Mesenchymal stem cell (in vitro differentiated cells and primary cell): ENCODE results near the gene STKLD1.

Experiments used
- DNase-seq: peaks from one replicate; pipeline ENCODE4 v3.0.0-alpha.2; 2013
- H2AFZ ChIP-seq: one replicate; pipeline ENCODE4 v1.6.1; 2013; ENCODE audit warnings: low read depth, mild to moderate bottlenecking, control low read depth, inconsistent platforms, low read length, moderate library complexity
- H2AK5ac ChIP-seq: 2 replicates; pipeline ENCODE4 v1.6.1; 2013; ENCODE audit warnings: low read length, moderate library complexity, mild to moderate bottlenecking, inconsistent platforms; ENCODE audit not compliant: severe bottlenecking
- H2BK120ac ChIP-seq: one replicate; pipeline ENCODE4 v1.6.1; 2013; ENCODE audit warnings: low read depth, mild to moderate bottlenecking, inconsistent platforms, low read length, moderate library complexity
- H2BK12ac ChIP-seq, 2 experiments: one replicate each; pipeline ENCODE4 v1.6.1; 2013; ENCODE audit warnings: inconsistent platforms in 2 of 2, low read length in 2 of 2, mild to moderate bottlenecking in 2 of 2, moderate library complexity in 2 of 2, control low read depth in 1 of 2
- H2BK15ac ChIP-seq: one replicate; pipeline ENCODE4 v1.6.1; 2013; ENCODE audit warnings: mild to moderate bottlenecking, low read depth, inconsistent platforms; ENCODE audit not compliant: poor library complexity, severe bottlenecking
- H2BK5ac ChIP-seq: 2 replicates; pipeline ENCODE4 v1.6.1; 2013; ENCODE audit warnings: low read depth, mild to moderate bottlenecking, low read length, control low read depth, inconsistent platforms; ENCODE audit not compliant: poor library complexity, severe bottlenecking
- H3K14ac ChIP-seq, 2 experiments: one replicate each; pipeline ENCODE4 v1.6.1; 2013; ENCODE audit warnings: inconsistent platforms in 2 of 2, low read length in 2 of 2, control low read depth in 1 of 2, mild to moderate bottlenecking in 1 of 2, moderate library complexity in 1 of 2
- H3K18ac ChIP-seq, 2 experiments: one replicate each; pipeline ENCODE4 v1.6.1; 2013; ENCODE audit warnings: inconsistent platforms in 2 of 2, low read length in 2 of 2, control low read depth in 1 of 2, low read depth in 1 of 2, mild to moderate bottlenecking in 1 of 2
- H3K23ac ChIP-seq, 2 experiments: one replicate each; pipeline ENCODE4 v1.6.1; 2013; ENCODE audit warnings: inconsistent platforms in 2 of 2, low read length in 2 of 2, mild to moderate bottlenecking in 2 of 2, moderate library complexity in 2 of 2, control low read depth in 1 of 2
- H3K27ac ChIP-seq: 2 replicates; pipeline ENCODE4 v1.5.1; 2013; ENCODE audit warnings: mild to moderate bottlenecking, moderate library complexity, low read length, control low read depth, inconsistent platforms; ENCODE audit not compliant: poor library complexity, severe bottlenecking
- H3K27me3 ChIP-seq, 2 experiments: 2 replicates each; pipeline versions ENCODE4 v1.6.1 to v1.7.0; 2013; ENCODE audit warnings: low read length in 2 of 2, mild to moderate bottlenecking in 2 of 2, moderate library complexity in 2 of 2, control low read depth in 1 of 2, inconsistent platforms in 1 of 2; ENCODE audit not compliant: control insufficient read depth in 1 of 2, insufficient read depth in 1 of 2
- H3K36me3 ChIP-seq, 2 experiments: 2 replicates each; pipeline versions ENCODE4 v1.6.1 to v1.7.0; 2013; ENCODE audit warnings: low read length in 2 of 2, control low read depth in 1 of 2, inconsistent platforms in 1 of 2, low read depth in 1 of 2, mild to moderate bottlenecking in 1 of 2; ENCODE audit not compliant: insufficient read depth in 2 of 2, control insufficient read depth in 1 of 2
- H3K4ac ChIP-seq, 2 experiments: one replicate each; pipeline ENCODE4 v1.6.1; 2013; ENCODE audit warnings: inconsistent platforms in 2 of 2, low read length in 2 of 2, mild to moderate bottlenecking in 2 of 2, moderate library complexity in 2 of 2, control low read depth in 1 of 2, low read depth in 1 of 2
- H3K4me1 ChIP-seq: 2 replicates; pipeline ENCODE4 v1.6.1; 2013; ENCODE audit warnings: low read depth, low read length, control low read depth; ENCODE audit not compliant: control insufficient read depth, insufficient read depth
- H3K4me2 ChIP-seq: 2 replicates; pipeline ENCODE4 v1.6.1; 2013; ENCODE audit warnings: low read length, mild to moderate bottlenecking, inconsistent platforms; ENCODE audit not compliant: poor library complexity, severe bottlenecking
- H3K4me3 ChIP-seq, 2 experiments: 2 replicates each; pipeline versions ENCODE4 v1.5.1 to v1.7.0; 2013; ENCODE audit warnings: low read length in 2 of 2, mild to moderate bottlenecking in 2 of 2, control low read depth in 1 of 2, low read depth in 1 of 2; ENCODE audit not compliant: insufficient read depth in 1 of 2
- H3K79me1 ChIP-seq: replicated peaks from 2 replicates; pipeline ENCODE4 v1.6.1; 2013; ENCODE audit warnings: mild to moderate bottlenecking, control low read depth, low read length, inconsistent platforms; ENCODE audit not compliant: poor library complexity, severe bottlenecking
- H3K9ac ChIP-seq: 2 replicates; pipeline ENCODE4 v1.7.0; 2013; ENCODE audit warnings: mild to moderate bottlenecking, low read length, moderate library complexity
- H3K9me3 ChIP-seq: 2 replicates; pipeline ENCODE4 v1.7.0; 2013; ENCODE audit warnings: mild to moderate bottlenecking, low read length; ENCODE audit not compliant: control insufficient read depth
- H4K8ac ChIP-seq: one replicate; pipeline ENCODE4 v1.6.1; 2013; ENCODE audit warnings: inconsistent platforms, mild to moderate bottlenecking, low read length, moderate library complexity
- H4K91ac ChIP-seq: one replicate; pipeline ENCODE4 v1.6.1; 2013; ENCODE audit warnings: mild to moderate bottlenecking, low read length, inconsistent platforms
- WGBS: methylation state at CpG from one replicate; pipeline ENCODE4 v1.1.7; 2013; ENCODE audit warnings: mixed read lengths; 5-methylcytosine and 5-hydroxymethylcytosine counted together

STKLD1 gene

GRCh38 chr9:133393399-133393798 lies 17.2 kb downstream of the STKLD1 start:
- Histone ChIP-seq H3K23ac (no peak overlapping the region), H3K4me3 (no peak overlapping the region), H3K9me3 (no peaks in the 10 kb centered on the region), H3K27me3 (peaks cover 39 to 59% of the 10 kb centered on the region in 2 experiments), H3K79me1 (no peaks in the 10 kb centered on the region), H3K4me1 (no peaks in the 10 kb centered on the region), H3K27ac (no peak overlapping the region), H4K91ac (no peak overlapping the region), H2AK5ac (no peak overlapping the region), H3K4ac (no peak overlapping the region), H3K9ac (no peak overlapping the region), H2AFZ (no peak overlapping the region), H4K8ac (no peak overlapping the region), H2BK120ac (no peak overlapping the region), H3K4me2 (no peak overlapping the region), H2BK15ac (no peak overlapping the region), H3K14ac (no peak overlapping the region), H3K18ac (no peak overlapping the region), H2BK12ac (no peak overlapping the region), H3K36me3 (no peaks in the 10 kb centered on the region), H2BK5ac (no peak overlapping the region)
- DNase-seq: no peak
- 85% methylated on average over 3 of the region's 3 CpGs for WGBS

DNA sequence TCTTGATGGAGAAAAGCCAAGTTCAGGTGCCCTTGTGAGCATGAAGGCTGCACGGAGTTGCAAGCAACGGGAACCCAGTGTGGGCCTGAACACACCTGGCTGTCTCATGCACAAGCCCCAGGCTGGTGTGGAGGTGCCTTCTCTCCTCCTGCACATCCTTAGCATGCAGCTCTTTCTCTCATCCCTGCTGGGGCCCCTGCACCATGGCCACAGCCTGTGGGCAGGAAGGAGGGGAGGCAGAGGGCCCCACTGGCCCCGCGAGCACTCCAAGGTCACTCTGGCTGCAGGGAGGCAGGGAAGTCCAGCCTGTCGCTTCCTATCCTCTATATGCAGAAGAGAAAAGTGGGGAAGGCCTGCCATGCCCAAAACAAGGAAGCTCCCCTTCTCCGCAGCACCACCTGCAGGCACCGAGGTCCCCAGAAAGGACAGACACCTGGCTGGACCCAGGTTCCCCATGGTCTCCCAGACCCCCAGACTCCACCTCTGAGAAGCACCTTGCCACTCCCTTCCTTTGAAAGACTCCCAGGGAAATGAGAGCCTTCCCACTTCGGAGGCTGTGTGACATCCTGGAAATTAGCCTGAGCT lies 18.6 kb downstream of the STKLD1 start:
- H3K79me1 ChIP-seq: no peaks in the 10 kb centered on the region

GRCh38 chr9:133396952-133397351 lies 20.8 kb downstream of the STKLD1 start:
- no peak overlapping the region for H3K27ac ChIP-seq
- no peak overlapping the region for H2BK120ac ChIP-seq
- H3K4me3 ChIP-seq: no peak overlapping the region
- H3K27me3 ChIP-seq: peaks cover 39 to 50% of the 10 kb centered on the region in 2 experiments
- DNase-seq: peak; percentile 33
- WGBS: 31% methylated on average over 14 of the region's 14 CpGs
- H3K9me3 ChIP-seq: no peaks in the 10 kb centered on the region
- H3K4me1 ChIP-seq: no peaks in the 10 kb centered on the region
- H2AFZ ChIP-seq: no peak overlapping the region
- H2BK5ac ChIP-seq: no peak overlapping the region
- no peak overlapping the region for H3K18ac ChIP-seq
- no peak overlapping the region for H3K23ac ChIP-seq
- H3K79me1 ChIP-seq: no peaks in the 10 kb centered on the region
- H3K4me2 ChIP-seq: no peak overlapping the region
- no peak overlapping the region for H4K8ac ChIP-seq
- no peak overlapping the region for H4K91ac ChIP-seq
- peaks cover 0 to 17% of the 10 kb centered on the region in 2 experiments for H3K36me3 ChIP-seq
- H2BK12ac ChIP-seq: no peak overlapping the region
- no peak overlapping the region for H2BK15ac ChIP-seq
- H2AK5ac ChIP-seq: no peak overlapping the region
- H3K9ac ChIP-seq: no peak overlapping the region
- no peak overlapping the region for H3K14ac ChIP-seq
- H3K4ac ChIP-seq: no peak overlapping the region

More for the DNA sequence above, 18.6 kb downstream of the STKLD1 start:
- Histone ChIP-seq H3K36me3 (peaks cover 0 to under 1% of the 10 kb centered on the region in 2 experiments), H3K4ac (no peak overlapping the region), H3K9me3 (no peaks in the 10 kb centered on the region), H2BK15ac (no peak overlapping the region), H3K14ac (no peak overlapping the region), H2AFZ (no peak overlapping the region), H3K18ac (no peak overlapping the region), H3K23ac (no peak overlapping the region), H3K4me3 (no peak overlapping the region), H3K27ac (no peak overlapping the region), H3K9ac (no peak overlapping the region), H3K27me3 (peaks cover 39 to 59% of the 10 kb centered on the region in 2 experiments), H2BK12ac (no peak overlapping the region), H2BK120ac (no peak overlapping the region), H4K91ac (no peak overlapping the region), H2AK5ac (no peak overlapping the region), H3K4me1 (no peaks in the 10 kb centered on the region), H2BK5ac (no peak overlapping the region), H4K8ac (no peak overlapping the region), H3K4me2 (no peak overlapping the region)
- 56% methylated on average over 8 of the region's 8 CpGs for WGBS
- DNase-seq: no peak

- Histone ChIP-seq H2BK15ac (no peak overlapping the region), H3K18ac (no peak overlapping the region)
- WGBS: 84% methylated on average over 6 of the region's 6 CpGs
These were observed 21.2 kb downstream of the STKLD1 start for GRCh38 chr9:133397370-133397769.

More at GRCh38 chr9:133397370-133397769, 21.2 kb downstream of the STKLD1 start:
- H2AFZ ChIP-seq: no peak overlapping the region
- no peak overlapping the region for H3K4me3 ChIP-seq
- no peak overlapping the region for H3K9ac ChIP-seq
- H3K27me3 ChIP-seq: peaks cover 39 to 50% of the 10 kb centered on the region in 2 experiments
- peaks cover 4 to 21% of the 10 kb centered on the region in 2 experiments for H3K36me3 ChIP-seq
- no peak overlapping the region for H2BK12ac ChIP-seq
- H3K9me3 ChIP-seq: no peaks in the 10 kb centered on the region
- H4K91ac ChIP-seq: no peak overlapping the region
- H4K8ac ChIP-seq: no peak overlapping the region
- H2BK120ac ChIP-seq: no peak overlapping the region
- no peak overlapping the region for H3K4ac ChIP-seq
- H3K27ac ChIP-seq: no peak overlapping the region
- DNase-seq: no peak
- H2AK5ac ChIP-seq: no peak overlapping the region
- no peak overlapping the region for H3K23ac ChIP-seq
- no peak overlapping the region for H3K4me2 ChIP-seq
- H3K4me1 ChIP-seq: no peaks in the 10 kb centered on the region
- no peaks in the 10 kb centered on the region for H3K79me1 ChIP-seq
- H2BK5ac ChIP-seq: no peak overlapping the region
- H3K14ac ChIP-seq: no peak overlapping the region
